SK-N-SH (cell line): ENCODE data around the gene SDR39U1. TPM values are rescaled to one million over a fixed set of nuclear protein-coding genes. Genes with fewer than 3 reads are reported as not detected.

ENCODE experiments used
- CTCF ChIA-PET: fragments of 300-600, 350-600 bp; formaldehyde crosslinking; extraction: SDS; loops from one replicate; lab custom pipeline; 2021; lab: Yijun Ruan, JAX
- POLR2A ChIA-PET: fragments of 350-600 bp; sonication (Branson Sonifier 250); formaldehyde crosslinking; extraction: SDS; loops from one replicate; lab custom pipeline; 2020; ENCODE audit warnings: antibody characterized with exemption, inconsistent platforms; lab: Yijun Ruan, JAX
- DNase-seq: peaks from one replicate; pipeline ENCODE4 v3.0.0; 2012
- H2AFZ ChIP-seq: fragments of 200-600 bp; sonication (generic); 2 replicates; pipeline ENCODE4 v1.8.1; 2016; ENCODE audit warnings: antibody characterized with exemption, mild to moderate bottlenecking, low read depth
- H3F3A ChIP-seq: fragments of 200-600 bp; sonication (generic); replicated peaks from 2 replicates; pipeline ENCODE3; 2016; ENCODE audit warnings: antibody characterized with exemption, mild to moderate bottlenecking; ENCODE audit not compliant: insufficient read depth
- H3K27ac ChIP-seq, 2 experiments: fragments of 200-500 bp in 1 of 2; fragments of 200-600 bp in 1 of 2; sonication (Bioruptor generic) in 1 of 2; sonication (generic), shearing (Covaris generic) in 1 of 2; 2 replicates each; pipeline versions ENCODE4 v1.5.1 to v1.6.1; 2014 to 2016; ENCODE audit warnings: low read depth in 2 of 2, inconsistent platforms in 1 of 2, low read length in 1 of 2, mild to moderate bottlenecking in 1 of 2, mixed read lengths in 1 of 2
- H3K27me3 ChIP-seq: fragments of 200-600 bp; sonication (generic), shearing (Covaris generic); 2 replicates; pipeline ENCODE4 v1.6.1; 2016; ENCODE audit warnings: mixed run types; ENCODE audit not compliant: insufficient read depth
- H3K36me3 ChIP-seq, 2 experiments: fragments of 200-500 bp in 1 of 2; fragments of 200-600 bp in 1 of 2; sonication (Bioruptor generic) in 1 of 2; sonication (generic) in 1 of 2; replicated peaks in 1 of 2; 2 replicates each; pipeline versions ENCODE3 to v1.5.1; 2014 to 2016; ENCODE audit warnings: low read length in 1 of 2, mild to moderate bottlenecking in 1 of 2; ENCODE audit not compliant: insufficient read depth in 2 of 2, control insufficient read depth in 1 of 2
- H3K4me1 ChIP-seq, 2 experiments: fragments of 200-500 bp in 1 of 2; fragments of 200-600 bp in 1 of 2; sonication (Bioruptor generic) in 1 of 2; sonication (generic), shearing (Covaris generic) in 1 of 2; 2 replicates each; pipeline versions ENCODE4 v1.5.1 to v1.6.1; 2014 to 2016; ENCODE audit warnings: low read depth in 1 of 2, low read length in 1 of 2, mixed run types in 1 of 2; ENCODE audit not compliant: insufficient read depth in 2 of 2, control insufficient read depth in 1 of 2
- H3K4me2 ChIP-seq: fragments of 200-600 bp; sonication (generic), shearing (Covaris generic); 2 replicates; pipeline ENCODE4 v1.6.1; 2017; ENCODE audit warnings: mixed run types
- H3K4me3 ChIP-seq, 2 experiments: fragments of 200-500 bp in 1 of 2; fragments of 200-600 bp in 1 of 2; sonication (Bioruptor generic) in 1 of 2; sonication (generic), shearing (Covaris generic) in 1 of 2; 2 replicates each; pipeline versions ENCODE4 v1.5.1 to v1.8.1; 2014 to 2016; ENCODE audit warnings: low read depth in 2 of 2, inconsistent platforms in 1 of 2, low read length in 1 of 2, mild to moderate bottlenecking in 1 of 2, mixed read lengths in 1 of 2, moderate library complexity in 1 of 2
- H3K79me2 ChIP-seq: fragments of 200-600 bp; sonication (generic); 2 replicates; pipeline ENCODE4 v1.8.1; 2017; ENCODE audit warnings: mild to moderate bottlenecking; ENCODE audit not compliant: insufficient read depth
- H3K9ac ChIP-seq: fragments of 200-600 bp; sonication (generic); 2 replicates; pipeline ENCODE4 v1.6.1; 2017; ENCODE audit warnings: mixed run types
- H3K9me2 ChIP-seq: fragments of 200-600 bp; sonication (generic); 2 replicates; pipeline ENCODE4 v1.6.1; 2017; ENCODE audit warnings: mixed run types
- H3K9me3 ChIP-seq: fragments of 200-600 bp; sonication (generic); 2 replicates; pipeline ENCODE4 v1.6.1; 2017; ENCODE audit warnings: mixed run types, mild to moderate bottlenecking, moderate library complexity
- H4K20me1 ChIP-seq: fragments of 200-600 bp; sonication (generic); 2 replicates; pipeline ENCODE4 v1.6.1; 2017; ENCODE audit warnings: mild to moderate bottlenecking, mixed run types; ENCODE audit not compliant: insufficient read depth
- CHD2 ChIP-seq: fragments of 150-350 bp; IDR thresholded peaks from 2 replicates; pipeline ENCODE4 v1.6.1; 2018; ENCODE audit warnings: low read length; ENCODE audit not compliant: partially characterized antibody
- ELF1 ChIP-seq: IDR thresholded peaks from 2 replicates; pipeline ENCODE4 v1.4.0; 2012
- EP300 ChIP-seq, 2 experiments: IDR thresholded peaks; 2 replicates each; pipeline versions ENCODE4 v1.4.0 to v1.6.1; 2012; ENCODE audit warnings: borderline replicate concordance in 1 of 2, low read depth in 1 of 2, low read length in 1 of 2
- EZH2phosphoT487 ChIP-seq: fragments of 200-600 bp; sonication (generic); IDR thresholded peaks from 2 replicates; pipeline ENCODE4 v1.6.1; 2017; ENCODE audit warnings: low read depth, mixed run types, mild to moderate bottlenecking, antibody characterized with exemption, moderate library complexity, borderline replicate concordance
- GATA2 ChIP-seq: sonication (generic); formaldehyde crosslinking; IDR thresholded peaks from 2 replicates; pipeline ENCODE4 v1.5.0; 2020; ENCODE audit warnings: mild to moderate bottlenecking, missing genetic modification reagents
- JUND ChIP-seq: IDR thresholded peaks from 2 replicates; pipeline ENCODE4 v1.4.0; 2012
- NRF1 ChIP-seq: IDR thresholded peaks from 2 replicates; pipeline ENCODE4 v1.6.1; 2012; ENCODE audit warnings: low read depth, mild to moderate bottlenecking, low read length
- POLR2AphosphoS5 ChIP-seq: IDR thresholded peaks from 2 replicates; pipeline ENCODE4 v1.6.1; 2012; ENCODE audit warnings: low read depth, low read length
- RAD21 ChIP-seq: IDR thresholded peaks from 2 replicates; pipeline ENCODE4 v1.6.1; 2012; ENCODE audit warnings: mild to moderate bottlenecking, low read length
- RCOR1 ChIP-seq: fragments of 150-350 bp; IDR thresholded peaks from 2 replicates; pipeline ENCODE4 v1.6.1; 2017; ENCODE audit warnings: antibody characterized with exemption, low read length
- RFX5 ChIP-seq: IDR thresholded peaks from 2 replicates; pipeline ENCODE4 v1.6.1; 2012; ENCODE audit warnings: mild to moderate bottlenecking, improper control_type of control experiment, low read length
- SIN3A ChIP-seq: IDR thresholded peaks from 2 replicates; pipeline ENCODE4 v1.6.1; 2012; ENCODE audit warnings: low read depth, mild to moderate bottlenecking, low read length, moderate library complexity, borderline replicate concordance
- TAF1 ChIP-seq: IDR thresholded peaks from 2 replicates; pipeline ENCODE4 v1.6.1; 2012; ENCODE audit warnings: low read depth, mild to moderate bottlenecking, low read length, moderate library complexity, borderline replicate concordance
- TCF12 ChIP-seq: IDR thresholded peaks from 2 replicates; pipeline ENCODE4 v1.4.0; 2012
- WGBS: methylation state at CpG from one replicate; pipeline ENCODE4 v1.1.6; 2017; ENCODE audit warnings: low lambda C conversion rate; 5-methylcytosine and 5-hydroxymethylcytosine counted together
- polyA plus RNA-seq, 3 experiments: library from polyadenylated mRNA; depleted of rRNA; stranded (reverse); fragments of >200 nt; gene quantifications; 2 replicates each; pipeline ENCODE4 v1.2.3, GENCODE V29; 2012
- TF ChIP-seq, protein P1 (sequence below): IDR thresholded peaks from 2 replicates; pipeline ENCODE4 v1.4.0; 2012; ENCODE audit warnings: low read depth, borderline replicate concordance
- TF ChIP-seq, protein P2 (sequence below): fragments of 150-350 bp; IDR thresholded peaks from 2 replicates; pipeline ENCODE4 v1.6.1; 2017; ENCODE audit warnings: antibody characterized with exemption, low read length, low read depth, borderline replicate concordance
- TF ChIP-seq, protein P3 (sequence below): fragments of 200-600 bp; sonication (generic); IDR thresholded peaks from 2 replicates; pipeline ENCODE4 v1.6.1; 2017; ENCODE audit warnings: antibody characterized with exemption, mild to moderate bottlenecking, moderate library complexity
- TF ChIP-seq, protein P4 (sequence below): IDR thresholded peaks from 2 replicates; pipeline ENCODE4 v1.4.0; 2012; ENCODE audit warnings: low read depth

Gene SDR39U1
- polyA plus RNA-seq, 1 of the 3 experiments (the other 2 are of a cell fraction) = 81.8 TPM

DNA sequence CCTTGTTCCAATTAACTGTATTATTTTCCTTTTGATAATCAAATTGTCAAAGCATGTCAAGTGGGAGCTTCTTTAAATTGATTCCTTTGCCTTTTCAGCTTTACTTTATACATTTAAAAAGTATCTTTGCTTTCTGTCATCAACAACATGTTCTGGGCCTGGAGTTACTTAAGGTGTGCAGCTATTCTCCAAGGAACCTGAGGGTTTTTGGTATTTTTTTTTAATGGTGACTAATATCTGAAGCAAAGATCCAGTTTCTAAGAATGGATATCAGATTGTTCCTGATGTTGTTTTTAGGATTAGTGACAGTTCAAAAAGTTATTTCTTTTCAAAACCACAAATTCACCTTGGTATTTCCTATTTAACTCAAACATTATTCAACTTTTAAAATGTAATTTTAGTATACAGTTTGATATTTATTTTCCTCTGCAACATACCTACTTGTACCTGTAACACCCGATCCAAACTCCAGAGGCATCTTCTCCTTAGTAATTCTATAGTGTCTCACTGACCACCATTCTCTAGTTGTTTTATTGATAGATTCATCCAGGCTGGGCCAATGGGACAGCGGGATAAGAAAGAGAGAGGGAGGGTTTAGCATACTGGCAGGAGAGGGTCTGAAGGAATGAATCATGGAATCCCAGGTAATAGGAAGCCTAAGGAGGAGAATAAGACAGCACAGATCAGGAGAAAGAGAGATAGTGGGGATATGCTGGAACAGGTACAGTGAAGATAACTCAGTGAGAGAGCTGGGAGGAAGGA is 16.2 kb downstream of the SDR39U1 start:
- H3K9ac ChIP-seq = no peak overlapping the region
- peaks cover 17 to 24% of the 10 kb centered on the region in 2 experiments; a peak in 3 of 4 replicates for H3K4me1 ChIP-seq
- H3K27me3 ChIP-seq = no peaks in the 10 kb centered on the region
- H3F3A ChIP-seq = peaks cover 7% of the 10 kb centered on the region
- WGBS = 92% methylated on average over 2 of the region's 2 CpGs
- CTCF ChIA-PET = interaction anchor here (0.7 to 16.1 kb wide), 6 partner anchors 10 to 94 kb away, joined by 3 to 275 read pairs (median 10); no protein-coding TSS in a partner anchor
- no peak overlapping the region for H3K4me2 ChIP-seq
- DNase-seq = no peak
- TF ChIP-seq, protein P1, sequence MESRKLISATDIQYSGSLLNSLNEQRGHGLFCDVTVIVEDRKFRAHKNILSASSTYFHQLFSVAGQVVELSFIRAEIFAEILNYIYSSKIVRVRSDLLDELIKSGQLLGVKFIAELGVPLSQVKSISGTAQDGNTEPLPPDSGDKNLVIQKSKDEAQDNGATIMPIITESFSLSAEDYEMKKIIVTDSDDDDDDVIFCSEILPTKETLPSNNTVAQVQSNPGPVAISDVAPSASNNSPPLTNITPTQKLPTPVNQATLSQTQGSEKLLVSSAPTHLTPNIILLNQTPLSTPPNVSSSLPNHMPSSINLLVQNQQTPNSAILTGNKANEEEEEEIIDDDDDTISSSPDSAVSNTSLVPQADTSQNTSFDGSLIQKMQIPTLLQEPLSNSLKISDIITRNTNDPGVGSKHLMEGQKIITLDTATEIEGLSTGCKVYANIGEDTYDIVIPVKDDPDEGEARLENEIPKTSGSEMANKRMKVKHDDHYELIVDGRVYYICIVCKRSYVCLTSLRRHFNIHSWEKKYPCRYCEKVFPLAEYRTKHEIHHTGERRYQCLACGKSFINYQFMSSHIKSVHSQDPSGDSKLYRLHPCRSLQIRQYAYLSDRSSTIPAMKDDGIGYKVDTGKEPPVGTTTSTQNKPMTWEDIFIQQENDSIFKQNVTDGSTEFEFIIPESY = no peak
- TF ChIP-seq, protein P2, sequence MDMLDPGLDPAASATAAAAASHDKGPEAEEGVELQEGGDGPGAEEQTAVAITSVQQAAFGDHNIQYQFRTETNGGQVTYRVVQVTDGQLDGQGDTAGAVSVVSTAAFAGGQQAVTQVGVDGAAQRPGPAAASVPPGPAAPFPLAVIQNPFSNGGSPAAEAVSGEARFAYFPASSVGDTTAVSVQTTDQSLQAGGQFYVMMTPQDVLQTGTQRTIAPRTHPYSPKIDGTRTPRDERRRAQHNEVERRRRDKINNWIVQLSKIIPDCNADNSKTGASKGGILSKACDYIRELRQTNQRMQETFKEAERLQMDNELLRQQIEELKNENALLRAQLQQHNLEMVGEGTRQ = no peak
- TF ChIP-seq ELF1 = no peak
- TF ChIP-seq JUND = no peak
- TF ChIP-seq CHD2 = no peak
- TF ChIP-seq TCF12 = no peak
- no peak for TF ChIP-seq EZH2phosphoT487
- TF ChIP-seq RAD21 = no peak
- TF ChIP-seq SIN3A = no peak
- TF ChIP-seq, protein P3, sequence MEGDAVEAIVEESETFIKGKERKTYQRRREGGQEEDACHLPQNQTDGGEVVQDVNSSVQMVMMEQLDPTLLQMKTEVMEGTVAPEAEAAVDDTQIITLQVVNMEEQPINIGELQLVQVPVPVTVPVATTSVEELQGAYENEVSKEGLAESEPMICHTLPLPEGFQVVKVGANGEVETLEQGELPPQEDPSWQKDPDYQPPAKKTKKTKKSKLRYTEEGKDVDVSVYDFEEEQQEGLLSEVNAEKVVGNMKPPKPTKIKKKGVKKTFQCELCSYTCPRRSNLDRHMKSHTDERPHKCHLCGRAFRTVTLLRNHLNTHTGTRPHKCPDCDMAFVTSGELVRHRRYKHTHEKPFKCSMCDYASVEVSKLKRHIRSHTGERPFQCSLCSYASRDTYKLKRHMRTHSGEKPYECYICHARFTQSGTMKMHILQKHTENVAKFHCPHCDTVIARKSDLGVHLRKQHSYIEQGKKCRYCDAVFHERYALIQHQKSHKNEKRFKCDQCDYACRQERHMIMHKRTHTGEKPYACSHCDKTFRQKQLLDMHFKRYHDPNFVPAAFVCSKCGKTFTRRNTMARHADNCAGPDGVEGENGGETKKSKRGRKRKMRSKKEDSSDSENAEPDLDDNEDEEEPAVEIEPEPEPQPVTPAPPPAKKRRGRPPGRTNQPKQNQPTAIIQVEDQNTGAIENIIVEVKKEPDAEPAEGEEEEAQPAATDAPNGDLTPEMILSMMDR = no peak
- TF ChIP-seq RCOR1 = no peak
- TF ChIP-seq POLR2AphosphoS5 = no peak
- no peak for TF ChIP-seq TAF1
- TF ChIP-seq EP300 (IDR thresholded peaks at IDR 0.05; ENCODE audit: borderline replicate concordance in 1 of 2, low read depth in 1 of 2, low read length in 1 of 2) = no peak
- no peak for TF ChIP-seq GATA2 (CRISPR knock-in tag)
- TF ChIP-seq, protein P4, sequence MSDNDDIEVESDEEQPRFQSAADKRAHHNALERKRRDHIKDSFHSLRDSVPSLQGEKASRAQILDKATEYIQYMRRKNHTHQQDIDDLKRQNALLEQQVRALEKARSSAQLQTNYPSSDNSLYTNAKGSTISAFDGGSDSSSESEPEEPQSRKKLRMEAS = no peak
- no peak for TF ChIP-seq NRF1
- no peak for TF ChIP-seq RFX5
- no peak overlapping the region for H3K27ac ChIP-seq
- no peaks in the 10 kb centered on the region for H4K20me1 ChIP-seq
- no peaks in the 10 kb centered on the region for H3K9me3 ChIP-seq
- POLR2A ChIA-PET = no interaction called here
- H3K4me3 ChIP-seq = no peak overlapping the region
- no peak overlapping the region for H2AFZ ChIP-seq
- peaks cover 12% of the 10 kb centered on the region for H3K79me2 ChIP-seq
- no peaks in the 10 kb centered on the region for H3K36me3 ChIP-seq
- H3K9me2 ChIP-seq = no peaks in the 10 kb centered on the region
